IMR-90 (cell line): ENCODE results near the gene RPL41.

Source experiments
- BHLHE40 ChIP-seq: fragments of 150-350 bp; IDR thresholded peaks from 2 replicates; pipeline ENCODE4 v1.6.1; 2016; ENCODE audit warnings: mild to moderate bottlenecking, low read depth, low read length
- CTCF ChIP-seq: conservative IDR thresholded peaks from 2 replicates; pipeline ENCODE4 v1.5.1; 2012; ENCODE audit warnings: mild to moderate bottlenecking, low read depth, low read length, improper control_type of control experiment
- MXI1 ChIP-seq: IDR thresholded peaks from 2 replicates; pipeline ENCODE4 v1.6.1; 2012; ENCODE audit warnings: low read depth, mild to moderate bottlenecking, low read length, moderate library complexity, borderline replicate concordance
- POLR2A ChIP-seq: IDR thresholded peaks from 2 replicates; pipeline ENCODE4 v1.6.1; 2012; ENCODE audit warnings: mild to moderate bottlenecking, low read depth, low read length

- TF ChIP-seq POLR2A (no peak), BHLHE40 (no peak), CTCF (no peak), MXI1 (no peak)
Observed at GRCh38 chr12:56161690-56162351, 45.4 kb downstream of the RPL41 start.
